Thyroid gland (tissue), 4 donors: ENCODE results near the gene KLHL42.

Source experiments
- POLR2A ChIP-seq, 2 donors: fragments of 450-650 bp; IDR thresholded peaks; one replicate each; pipeline ENCODE4 v1.6.1; 2017; ENCODE audit warnings: antibody characterized with exemption in 2 of 2, mild to moderate bottlenecking in 2 of 2, moderate library complexity in 1 of 2
- TF ChIP-seq, protein P1 (sequence below), 6 experiments: fragments of 200-600 bp in 3 of 6; fragments of 450-650 bp in 3 of 6; sonication (generic) in 3 of 6; IDR thresholded peaks; one replicate each; pipeline ENCODE4 v1.5.1; 2016 to 2019; ENCODE audit warnings: antibody characterized with exemption in 6 of 6, mild to moderate bottlenecking in 2 of 6, inconsistent platforms in 1 of 6, moderate library complexity in 1 of 6

GRCh38 chr12:27800819-27801218 lies 20.8 kb downstream of the KLHL42 start:
- TF ChIP-seq, protein P1, sequence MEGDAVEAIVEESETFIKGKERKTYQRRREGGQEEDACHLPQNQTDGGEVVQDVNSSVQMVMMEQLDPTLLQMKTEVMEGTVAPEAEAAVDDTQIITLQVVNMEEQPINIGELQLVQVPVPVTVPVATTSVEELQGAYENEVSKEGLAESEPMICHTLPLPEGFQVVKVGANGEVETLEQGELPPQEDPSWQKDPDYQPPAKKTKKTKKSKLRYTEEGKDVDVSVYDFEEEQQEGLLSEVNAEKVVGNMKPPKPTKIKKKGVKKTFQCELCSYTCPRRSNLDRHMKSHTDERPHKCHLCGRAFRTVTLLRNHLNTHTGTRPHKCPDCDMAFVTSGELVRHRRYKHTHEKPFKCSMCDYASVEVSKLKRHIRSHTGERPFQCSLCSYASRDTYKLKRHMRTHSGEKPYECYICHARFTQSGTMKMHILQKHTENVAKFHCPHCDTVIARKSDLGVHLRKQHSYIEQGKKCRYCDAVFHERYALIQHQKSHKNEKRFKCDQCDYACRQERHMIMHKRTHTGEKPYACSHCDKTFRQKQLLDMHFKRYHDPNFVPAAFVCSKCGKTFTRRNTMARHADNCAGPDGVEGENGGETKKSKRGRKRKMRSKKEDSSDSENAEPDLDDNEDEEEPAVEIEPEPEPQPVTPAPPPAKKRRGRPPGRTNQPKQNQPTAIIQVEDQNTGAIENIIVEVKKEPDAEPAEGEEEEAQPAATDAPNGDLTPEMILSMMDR (IDR thresholded peaks at IDR 0.05): no peak
- no peak for TF ChIP-seq POLR2A (IDR thresholded peaks at IDR 0.05)
